Esophagus squamous epithelium (tissue), 4 donors: ENCODE data around the gene MALRD1.

Experiments used
- CTCF ChIP-seq, 6 experiments: fragments of 450-650 bp in 4 of 6; fragments of 200-600 bp in 2 of 6; sonication (generic) in 2 of 6; IDR thresholded peaks; one replicate each; pipeline ENCODE4 v1.5.1; 2016 to 2019; ENCODE audit warnings: antibody characterized with exemption in 6 of 6, mild to moderate bottlenecking in 4 of 6, moderate library complexity in 4 of 6
- POLR2A ChIP-seq, 4 donors: fragments of 450-650 bp; IDR thresholded peaks; one replicate each; pipeline ENCODE4 v1.6.1; 2017; ENCODE audit warnings: antibody characterized with exemption in 4 of 4, mild to moderate bottlenecking in 4 of 4, moderate library complexity in 3 of 4

- no peak for TF ChIP-seq CTCF (IDR thresholded peaks at IDR 0.05)
- TF ChIP-seq POLR2A (IDR thresholded peaks at IDR 0.05), result no peak
These were observed 151.6 kb downstream of the MALRD1 start for GRCh38 chr10:19200211-19200610.
